GM19395 (cell line): ENCODE results near the gene NTMT1.

Experiments
- ATAC-seq: cut with Tn5 transposase; IDR thresholded peaks from one replicate; pipeline ENCODE4 v1.9.1; 2021; ENCODE audit warnings: mild to moderate bottlenecking, moderate library complexity; ENCODE audit not compliant: unreplicated experiment

NTMT1 gene

GRCh38 chr9:129673602-129674001, 47.6 kb downstream of the NTMT1 start:
- no peak for ATAC-seq

- no peak for ATAC-seq
Measured at GRCh38 chr9:129674229-129674628, 48.3 kb downstream of the NTMT1 start.

- no peak for ATAC-seq
Measured at GRCh38 chr9:129675620-129676019, 49.7 kb downstream of the NTMT1 start.

GRCh38 chr9:129676287-129676686, 50.3 kb downstream of the NTMT1 start:
- ATAC-seq: no peak

- ATAC-seq: no peak
Measured at GRCh38 chr9:129676975-129677374, 51.0 kb downstream of the NTMT1 start.

- no peak for ATAC-seq
Measured at GRCh38 chr9:129677456-129677855, 51.5 kb downstream of the NTMT1 start.

- no peak for ATAC-seq
Measured at GRCh38 chr9:129678844-129679243, 52.9 kb downstream of the NTMT1 start.

GRCh38 chr9:129679537-129679936, 53.6 kb downstream of the NTMT1 start:
- ATAC-seq: no peak

GRCh38 chr9:129681924-129682323, 56.0 kb downstream of the NTMT1 start:
- ATAC-seq: no peak

- ATAC-seq: no peak
Measured at GRCh38 chr9:129682381-129682780, 56.4 kb downstream of the NTMT1 start.

GRCh38 chr9:129685220-129685932, 59.4 kb downstream of the NTMT1 start:
- ATAC-seq: no peak
